ENCODE data around the gene MIGA2.

MIGA2 gene

DNA sequence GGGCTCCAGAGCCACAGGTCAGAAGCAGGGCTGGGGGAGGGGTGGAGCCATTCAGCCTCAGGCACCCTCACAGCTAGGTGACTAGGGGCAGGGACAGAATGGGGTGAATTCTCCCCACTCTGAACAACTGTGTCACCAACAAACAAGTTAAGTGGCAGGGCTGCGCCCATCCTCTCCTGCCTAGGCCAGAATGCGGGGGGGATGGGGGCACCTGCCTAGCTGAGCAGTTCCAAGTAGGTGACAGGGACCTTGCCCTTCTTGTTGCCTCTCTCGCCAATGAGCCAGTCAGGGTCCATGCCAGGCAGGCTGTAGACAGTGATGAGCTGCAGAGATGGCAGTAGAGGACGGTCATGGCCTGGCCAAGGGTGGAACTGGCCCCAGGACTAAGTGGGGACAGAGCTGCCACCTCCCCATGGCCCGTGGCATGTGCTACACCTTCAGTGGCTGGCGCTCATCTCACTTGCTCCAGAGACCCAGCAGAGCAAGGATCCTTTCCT, 27.9 kb upstream of the MIGA2 start:
- TF ChIP-seq POLR2AphosphoS5 (IDR thresholded peaks at IDR 0.05; ENCODE audit: low read depth, low read length), result no peak
- TF ChIP-seq TAF1 (IDR thresholded peaks at IDR 0.05; ENCODE audit: borderline replicate concordance, insufficient read depth, low read length), result no peak
- TF ChIP-seq FOXP2 (optimal IDR thresholded peaks at IDR 0.05; ENCODE audit: borderline replicate concordance, extremely low read depth, extremely low read length, insufficient read depth), result no peak
- no peak for TF ChIP-seq SIN3A (IDR thresholded peaks at IDR 0.05; ENCODE audit: borderline replicate concordance, insufficient read depth, low read length)
- TF ChIP-seq, protein P1, sequence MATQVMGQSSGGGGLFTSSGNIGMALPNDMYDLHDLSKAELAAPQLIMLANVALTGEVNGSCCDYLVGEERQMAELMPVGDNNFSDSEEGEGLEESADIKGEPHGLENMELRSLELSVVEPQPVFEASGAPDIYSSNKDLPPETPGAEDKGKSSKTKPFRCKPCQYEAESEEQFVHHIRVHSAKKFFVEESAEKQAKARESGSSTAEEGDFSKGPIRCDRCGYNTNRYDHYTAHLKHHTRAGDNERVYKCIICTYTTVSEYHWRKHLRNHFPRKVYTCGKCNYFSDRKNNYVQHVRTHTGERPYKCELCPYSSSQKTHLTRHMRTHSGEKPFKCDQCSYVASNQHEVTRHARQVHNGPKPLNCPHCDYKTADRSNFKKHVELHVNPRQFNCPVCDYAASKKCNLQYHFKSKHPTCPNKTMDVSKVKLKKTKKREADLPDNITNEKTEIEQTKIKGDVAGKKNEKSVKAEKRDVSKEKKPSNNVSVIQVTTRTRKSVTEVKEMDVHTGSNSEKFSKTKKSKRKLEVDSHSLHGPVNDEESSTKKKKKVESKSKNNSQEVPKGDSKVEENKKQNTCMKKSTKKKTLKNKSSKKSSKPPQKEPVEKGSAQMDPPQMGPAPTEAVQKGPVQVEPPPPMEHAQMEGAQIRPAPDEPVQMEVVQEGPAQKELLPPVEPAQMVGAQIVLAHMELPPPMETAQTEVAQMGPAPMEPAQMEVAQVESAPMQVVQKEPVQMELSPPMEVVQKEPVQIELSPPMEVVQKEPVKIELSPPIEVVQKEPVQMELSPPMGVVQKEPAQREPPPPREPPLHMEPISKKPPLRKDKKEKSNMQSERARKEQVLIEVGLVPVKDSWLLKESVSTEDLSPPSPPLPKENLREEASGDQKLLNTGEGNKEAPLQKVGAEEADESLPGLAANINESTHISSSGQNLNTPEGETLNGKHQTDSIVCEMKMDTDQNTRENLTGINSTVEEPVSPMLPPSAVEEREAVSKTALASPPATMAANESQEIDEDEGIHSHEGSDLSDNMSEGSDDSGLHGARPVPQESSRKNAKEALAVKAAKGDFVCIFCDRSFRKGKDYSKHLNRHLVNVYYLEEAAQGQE (IDR thresholded peaks at IDR 0.05; ENCODE audit: insufficient read depth in 1 of 2, low read depth in 2 of 2, low read length in 2 of 2), result no peak

DNA sequence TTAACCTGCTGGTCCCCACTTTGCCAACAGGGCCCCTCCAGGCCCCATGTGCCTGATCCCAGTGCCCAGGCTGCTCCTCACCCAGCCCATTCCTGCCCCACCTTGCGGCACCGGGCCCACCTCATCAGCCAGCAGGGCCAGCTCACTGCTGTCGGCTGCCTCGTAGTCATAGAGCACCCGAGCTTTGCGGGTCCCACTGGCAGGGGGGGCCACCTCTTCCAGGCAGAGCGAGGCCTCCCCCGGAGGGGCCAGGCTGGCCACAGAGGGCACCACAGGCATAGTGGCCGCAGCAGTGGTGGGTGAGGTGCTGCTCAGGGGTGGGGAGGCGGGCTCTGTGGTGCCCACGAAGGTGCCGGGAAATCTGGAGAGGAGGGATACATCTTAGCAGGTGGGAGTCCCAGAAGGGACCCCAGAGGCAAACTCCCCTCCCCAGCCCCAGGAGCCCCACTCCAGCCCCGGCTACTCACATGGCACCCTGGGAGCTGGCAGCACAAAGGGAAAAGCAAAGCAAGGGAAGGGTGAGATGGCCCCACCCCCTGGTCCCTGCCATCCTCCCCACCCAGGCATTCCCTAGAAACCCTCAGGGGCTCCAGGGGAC, 27.3 kb upstream of the MIGA2 start:
- no peak for TF ChIP-seq SIN3A (IDR thresholded peaks at IDR 0.05; ENCODE audit: borderline replicate concordance, insufficient read depth, low read length)
- no peak for TF ChIP-seq TAF1 (IDR thresholded peaks at IDR 0.05; ENCODE audit: borderline replicate concordance, insufficient read depth, low read length)
- TF ChIP-seq, protein P1 (IDR thresholded peaks at IDR 0.05; ENCODE audit: insufficient read depth in 1 of 2, low read depth in 2 of 2, low read length in 2 of 2), result no peak
- no peak for TF ChIP-seq POLR2AphosphoS5 (IDR thresholded peaks at IDR 0.05; ENCODE audit: low read depth, low read length)
- TF ChIP-seq FOXP2 (optimal IDR thresholded peaks at IDR 0.05; ENCODE audit: borderline replicate concordance, extremely low read depth, extremely low read length, insufficient read depth), result no peak

- no peak for TF ChIP-seq SIN3A (IDR thresholded peaks at IDR 0.05; ENCODE audit: borderline replicate concordance, insufficient read depth, low read length)
- TF ChIP-seq POLR2AphosphoS5 (IDR thresholded peaks at IDR 0.05; ENCODE audit: low read depth, low read length), result no peak
- TF ChIP-seq FOXP2 (optimal IDR thresholded peaks at IDR 0.05; ENCODE audit: borderline replicate concordance, extremely low read depth, extremely low read length, insufficient read depth), result no peak
- no peak for TF ChIP-seq TAF1 (IDR thresholded peaks at IDR 0.05; ENCODE audit: borderline replicate concordance, insufficient read depth, low read length)
- TF ChIP-seq, protein P1 (IDR thresholded peaks at IDR 0.05; ENCODE audit: insufficient read depth in 1 of 2, low read depth in 2 of 2, low read length in 2 of 2), result no peak
These were observed 26.8 kb upstream of the MIGA2 start for GRCh38 chr9:129009584-129010141.

DNA sequence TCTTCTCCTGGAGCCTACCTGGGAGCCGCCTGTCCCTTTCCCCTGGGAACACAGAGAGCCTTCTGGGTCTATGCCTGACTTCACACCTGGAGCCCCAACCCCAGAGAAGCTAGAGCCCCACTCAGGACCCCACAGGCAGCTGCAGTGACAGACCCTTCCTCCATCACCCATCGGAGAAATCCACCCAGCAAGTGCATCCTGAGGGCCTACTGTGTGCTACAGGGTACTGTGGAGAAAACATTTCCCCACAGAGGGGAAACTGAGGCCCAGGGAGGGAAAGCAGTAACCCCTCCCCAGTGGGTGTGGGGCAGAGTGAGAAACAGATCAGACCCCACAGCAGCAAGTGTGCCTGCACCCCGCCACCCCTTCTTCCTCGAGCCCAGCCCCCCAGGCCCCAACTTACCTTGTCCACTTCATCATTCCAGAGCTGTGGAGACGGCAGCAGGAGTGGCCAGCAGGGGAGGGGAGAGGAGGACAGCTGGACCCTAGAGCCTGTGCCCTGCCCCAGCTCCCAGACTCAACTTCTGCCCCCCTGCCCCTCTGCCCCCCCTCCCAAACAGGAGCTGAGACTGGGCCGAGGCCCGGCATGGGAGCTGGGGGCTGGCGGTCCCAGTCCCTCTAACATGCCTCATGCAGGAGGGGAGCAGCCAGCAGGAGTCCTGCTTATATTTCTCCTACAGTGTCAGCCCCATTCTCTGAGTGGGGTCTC, 26.0 kb upstream of the MIGA2 start:
- no peak for TF ChIP-seq TAF1 (IDR thresholded peaks at IDR 0.05; ENCODE audit: borderline replicate concordance, insufficient read depth, low read length)
- TF ChIP-seq POLR2AphosphoS5 (IDR thresholded peaks at IDR 0.05; ENCODE audit: low read depth, low read length), result no peak
- TF ChIP-seq SIN3A (IDR thresholded peaks at IDR 0.05; ENCODE audit: borderline replicate concordance, insufficient read depth, low read length), result no peak
- TF ChIP-seq, protein P1 (IDR thresholded peaks at IDR 0.05; ENCODE audit: insufficient read depth in 1 of 2, low read depth in 2 of 2, low read length in 2 of 2), result no peak
- TF ChIP-seq FOXP2 (optimal IDR thresholded peaks at IDR 0.05; ENCODE audit: borderline replicate concordance, extremely low read depth, extremely low read length, insufficient read depth), result no peak

All from PFSK-1 (cell line).